ENCODE results near the gene ZFPL1.

The ZFPL1 gene

GRCh38 chr11:65132238-65132987, 48.4 kb downstream of the ZFPL1 start:
- TF ChIP-seq CTCF (IDR thresholded peaks at IDR 0.05; ENCODE audit: borderline replicate concordance, control extremely low read depth, extremely low read depth, insufficient read depth, missing control alignments) = no peak
- in situ Hi-C loops (cut with MboI; ENCODE audit: low sequenced_read_pairs, unreplicated experiment) = no loop called here
- DNase-seq (ENCODE audit: low spot score) = peak; percentile 69

DNA sequence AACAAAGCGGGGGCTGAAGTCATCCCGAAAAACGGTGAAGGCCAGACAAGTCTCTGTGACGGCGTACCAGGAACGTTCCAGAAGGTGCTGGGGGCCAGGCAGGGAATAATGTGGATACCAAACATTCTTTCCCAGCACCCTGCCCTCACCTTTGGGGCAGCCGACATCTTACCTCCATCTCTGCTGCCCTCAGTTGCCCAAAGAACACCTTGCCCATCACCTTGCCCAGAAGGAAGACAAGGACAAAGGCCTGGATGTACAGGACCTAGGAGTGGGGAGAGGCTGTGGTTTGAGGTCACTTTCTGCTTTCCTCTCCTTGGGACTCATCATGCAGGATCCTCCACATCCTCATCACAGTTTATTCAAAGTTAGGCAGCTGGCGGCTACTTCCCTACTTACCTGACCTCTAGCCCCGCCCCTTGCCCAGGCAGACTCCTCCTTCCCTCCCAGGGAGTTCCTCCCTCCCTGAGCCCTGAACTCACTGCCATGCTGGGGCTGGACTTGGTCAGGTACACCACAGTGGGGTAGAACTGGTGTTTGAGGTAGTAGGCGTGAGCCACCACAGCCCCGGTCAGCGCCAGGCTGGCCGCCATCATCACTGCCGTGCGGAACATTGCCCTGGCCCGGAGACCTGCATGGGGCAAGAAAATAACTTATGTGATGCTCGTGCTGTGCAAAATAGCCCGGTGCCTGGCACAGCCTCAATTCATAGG, 49.1 kb downstream of the ZFPL1 start:
- in situ Hi-C loops (cut with MboI; ENCODE audit: low sequenced_read_pairs, unreplicated experiment) = no loop called here
- DNase-seq (ENCODE audit: low spot score) = peak; percentile 74
- TF ChIP-seq CTCF (IDR thresholded peaks at IDR 0.05; ENCODE audit: borderline replicate concordance, control extremely low read depth, extremely low read depth, insufficient read depth, missing control alignments) = no peak

- DNase-seq (ENCODE audit: low spot score) = no peak
- in situ Hi-C loops (cut with MboI; ENCODE audit: low sequenced_read_pairs, unreplicated experiment) = no loop called here
- no peak for TF ChIP-seq CTCF (IDR thresholded peaks at IDR 0.05; ENCODE audit: borderline replicate concordance, control extremely low read depth, extremely low read depth, insufficient read depth, missing control alignments)
These were observed 49.7 kb downstream of the ZFPL1 start for GRCh38 chr11:65133724-65134123.

DNA sequence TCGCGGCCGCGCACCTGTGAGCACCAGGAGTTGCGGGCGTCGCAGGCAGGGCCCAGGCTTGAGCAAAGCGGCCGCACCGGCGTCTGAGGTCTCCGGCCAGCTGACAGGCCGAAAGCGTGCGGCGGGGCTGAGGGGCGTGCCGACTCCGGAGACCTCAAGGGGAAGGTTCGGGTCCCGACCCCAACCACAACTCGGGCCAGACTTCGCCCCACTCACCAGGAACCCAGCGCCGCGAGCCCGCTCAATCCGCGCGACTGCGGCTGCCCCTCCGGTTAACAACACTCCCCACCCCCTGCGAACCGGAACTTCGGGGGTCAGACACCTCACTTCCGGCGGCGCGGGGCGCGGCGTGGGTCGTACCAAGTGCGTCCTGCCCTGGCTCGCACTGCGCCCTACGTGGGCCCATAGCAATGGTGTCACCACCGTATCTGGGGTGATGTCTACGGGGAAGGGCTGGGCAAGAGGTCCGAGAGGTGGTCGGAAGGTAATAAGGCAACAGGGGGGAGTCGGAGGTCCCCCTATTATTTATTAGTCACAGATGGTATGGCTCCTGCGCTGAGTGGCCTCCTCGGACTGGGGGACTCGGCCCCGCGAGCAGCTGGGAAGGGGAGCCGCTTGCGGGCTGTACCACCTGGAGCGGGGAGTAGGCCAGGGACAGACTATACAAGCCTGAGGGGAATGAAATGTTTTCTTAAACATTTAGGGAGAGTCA, 50.4 kb downstream of the ZFPL1 start, which contains the start of gene SYVN1:
SYVN1 (minus strand) TSS at position 280 of the 712 bp plus-strand sequence. CDS start 918 bp downstream, outside the sequence.
- peak; percentile 93 for DNase-seq (ENCODE audit: low spot score)
- in situ Hi-C loops (cut with MboI; ENCODE audit: low sequenced_read_pairs, unreplicated experiment) = no loop called here
- TF ChIP-seq CTCF (IDR thresholded peaks at IDR 0.05; ENCODE audit: borderline replicate concordance, control extremely low read depth, extremely low read depth, insufficient read depth, missing control alignments) = no peak

DNA sequence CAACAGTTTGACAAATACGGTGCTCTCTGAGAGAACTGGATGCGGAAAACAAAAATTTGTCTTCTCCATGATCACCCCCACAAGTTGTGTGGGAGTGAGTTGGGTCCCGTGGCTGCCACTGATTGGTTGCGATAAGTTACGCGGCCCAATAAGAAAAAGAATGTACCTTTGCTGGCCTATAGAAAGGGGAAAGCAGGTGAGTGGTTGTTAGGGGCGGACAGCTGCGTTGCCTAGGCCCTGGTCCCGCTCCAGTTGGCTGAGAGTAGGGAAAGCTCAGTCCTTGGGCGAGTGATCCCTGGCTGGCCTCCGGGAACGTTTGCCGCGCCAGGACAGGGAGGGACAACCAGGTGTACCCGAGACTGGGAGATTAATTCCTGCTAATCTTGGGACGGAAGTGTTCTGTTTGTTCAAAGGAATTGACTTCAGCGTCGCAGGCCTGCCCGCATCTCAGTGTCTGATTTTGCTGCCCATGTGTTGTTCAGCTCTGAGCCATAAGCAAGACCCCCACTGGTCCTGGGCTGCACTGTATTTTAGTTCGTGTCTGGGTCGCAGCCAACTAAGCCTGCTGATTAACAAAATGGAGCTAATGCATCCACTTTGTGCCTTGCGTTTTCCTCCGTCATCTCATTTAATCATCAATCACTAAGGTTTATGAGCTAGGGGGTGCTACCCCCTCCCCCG, 51.1 kb downstream of the ZFPL1 start:
- no peak for TF ChIP-seq CTCF (IDR thresholded peaks at IDR 0.05; ENCODE audit: borderline replicate concordance, control extremely low read depth, extremely low read depth, insufficient read depth, missing control alignments)
- DNase-seq (ENCODE audit: low spot score) = peak; percentile 95
- in situ Hi-C loops (cut with MboI; ENCODE audit: low sequenced_read_pairs, unreplicated experiment) = no loop called here

GRCh38 chr11:65135633-65136145, 51.7 kb downstream of the ZFPL1 start:
- TF ChIP-seq CTCF (IDR thresholded peaks at IDR 0.05; ENCODE audit: borderline replicate concordance, control extremely low read depth, extremely low read depth, insufficient read depth, missing control alignments) = no peak
- DNase-seq (ENCODE audit: low spot score) = no peak
- in situ Hi-C loops (cut with MboI; ENCODE audit: low sequenced_read_pairs, unreplicated experiment) = no loop called here
